ENCODE measurements around the gene NEK10.

DNA sequence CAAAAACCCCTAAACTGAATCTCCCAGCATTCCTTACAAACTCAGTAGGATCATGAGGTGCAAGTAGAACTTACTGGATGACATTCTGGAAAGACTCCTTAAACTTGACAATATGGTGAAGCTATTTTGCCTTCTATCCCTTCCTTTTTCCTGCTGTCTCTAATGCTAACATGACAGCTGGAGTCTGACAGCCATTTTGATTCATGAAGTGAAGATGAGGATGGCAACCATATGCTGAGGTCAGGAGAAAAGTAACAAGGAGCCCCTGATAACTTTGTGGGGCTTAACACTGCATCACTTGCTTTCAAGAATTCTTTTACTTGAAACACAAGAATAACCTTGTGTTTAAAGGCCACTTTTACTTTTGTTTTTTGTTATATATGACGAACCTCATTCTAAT, 15.0 kb upstream of the NEK10 start:
- TF ChIP-seq, protein P1, sequence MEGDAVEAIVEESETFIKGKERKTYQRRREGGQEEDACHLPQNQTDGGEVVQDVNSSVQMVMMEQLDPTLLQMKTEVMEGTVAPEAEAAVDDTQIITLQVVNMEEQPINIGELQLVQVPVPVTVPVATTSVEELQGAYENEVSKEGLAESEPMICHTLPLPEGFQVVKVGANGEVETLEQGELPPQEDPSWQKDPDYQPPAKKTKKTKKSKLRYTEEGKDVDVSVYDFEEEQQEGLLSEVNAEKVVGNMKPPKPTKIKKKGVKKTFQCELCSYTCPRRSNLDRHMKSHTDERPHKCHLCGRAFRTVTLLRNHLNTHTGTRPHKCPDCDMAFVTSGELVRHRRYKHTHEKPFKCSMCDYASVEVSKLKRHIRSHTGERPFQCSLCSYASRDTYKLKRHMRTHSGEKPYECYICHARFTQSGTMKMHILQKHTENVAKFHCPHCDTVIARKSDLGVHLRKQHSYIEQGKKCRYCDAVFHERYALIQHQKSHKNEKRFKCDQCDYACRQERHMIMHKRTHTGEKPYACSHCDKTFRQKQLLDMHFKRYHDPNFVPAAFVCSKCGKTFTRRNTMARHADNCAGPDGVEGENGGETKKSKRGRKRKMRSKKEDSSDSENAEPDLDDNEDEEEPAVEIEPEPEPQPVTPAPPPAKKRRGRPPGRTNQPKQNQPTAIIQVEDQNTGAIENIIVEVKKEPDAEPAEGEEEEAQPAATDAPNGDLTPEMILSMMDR (IDR thresholded peaks at IDR 0.05; ENCODE audit: low read depth, low read length), result no peak
- TF ChIP-seq POLR2A (IDR thresholded peaks at IDR 0.05; ENCODE audit: extremely low read depth, insufficient read length), result no peak
- TF ChIP-seq MYC (IDR thresholded peaks at IDR 0.05; ENCODE audit: low read depth, low read length), result no peak
